Measurements from ENCODE around the gene KDM4C. TPM values are rescaled to one million over a fixed set of nuclear protein-coding genes. Genes with fewer than 3 reads are reported as not detected.
"Not testable (repeated sequence)": the region's sequence is repeated elsewhere in the genome, so short reads cannot be mapped to it uniquely, and the experiment has no call there.

The KDM4C gene
- total RNA-seq, 2 donors from 2014 or later: 11.0 to 11.9 TPM

DNA sequence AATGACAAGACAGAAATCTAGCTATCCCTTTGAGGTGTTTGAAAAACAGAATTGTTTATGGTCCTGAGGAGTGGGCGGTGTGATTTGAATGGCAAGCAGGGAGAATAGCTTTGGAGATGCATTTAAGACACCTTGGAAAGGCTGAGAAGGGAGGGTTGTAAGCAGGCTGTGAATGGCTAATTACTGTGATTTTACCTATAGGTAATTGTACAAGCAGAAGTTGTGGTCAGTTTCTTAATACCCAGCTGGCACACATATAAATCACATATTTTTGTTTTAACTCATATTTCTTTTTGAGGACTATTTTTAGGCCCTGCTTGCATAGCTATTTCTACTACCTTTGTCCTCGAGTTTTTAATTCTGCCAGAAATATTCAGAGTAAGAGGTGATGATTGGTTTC lies 248.6 kb downstream of the KDM4C start:
- Histone ChIP-seq H3K9me3 (peaks cover 0 to 4% of the 10 kb centered on the region in 2 donors), H3K4me1 (no peaks in the 10 kb centered on the region), H3K4me3 (no peak overlapping the region), H3K27ac (no peak overlapping the region), H3K27me3 (no peaks in the 10 kb centered on the region), H3K36me3 (peaks cover 25% of the 10 kb centered on the region)
- DNase-seq (ENCODE audit: low spot score): no peak
- TF ChIP-seq, protein P1, sequence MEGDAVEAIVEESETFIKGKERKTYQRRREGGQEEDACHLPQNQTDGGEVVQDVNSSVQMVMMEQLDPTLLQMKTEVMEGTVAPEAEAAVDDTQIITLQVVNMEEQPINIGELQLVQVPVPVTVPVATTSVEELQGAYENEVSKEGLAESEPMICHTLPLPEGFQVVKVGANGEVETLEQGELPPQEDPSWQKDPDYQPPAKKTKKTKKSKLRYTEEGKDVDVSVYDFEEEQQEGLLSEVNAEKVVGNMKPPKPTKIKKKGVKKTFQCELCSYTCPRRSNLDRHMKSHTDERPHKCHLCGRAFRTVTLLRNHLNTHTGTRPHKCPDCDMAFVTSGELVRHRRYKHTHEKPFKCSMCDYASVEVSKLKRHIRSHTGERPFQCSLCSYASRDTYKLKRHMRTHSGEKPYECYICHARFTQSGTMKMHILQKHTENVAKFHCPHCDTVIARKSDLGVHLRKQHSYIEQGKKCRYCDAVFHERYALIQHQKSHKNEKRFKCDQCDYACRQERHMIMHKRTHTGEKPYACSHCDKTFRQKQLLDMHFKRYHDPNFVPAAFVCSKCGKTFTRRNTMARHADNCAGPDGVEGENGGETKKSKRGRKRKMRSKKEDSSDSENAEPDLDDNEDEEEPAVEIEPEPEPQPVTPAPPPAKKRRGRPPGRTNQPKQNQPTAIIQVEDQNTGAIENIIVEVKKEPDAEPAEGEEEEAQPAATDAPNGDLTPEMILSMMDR (IDR thresholded peaks at IDR 0.05): no peak

DNA sequence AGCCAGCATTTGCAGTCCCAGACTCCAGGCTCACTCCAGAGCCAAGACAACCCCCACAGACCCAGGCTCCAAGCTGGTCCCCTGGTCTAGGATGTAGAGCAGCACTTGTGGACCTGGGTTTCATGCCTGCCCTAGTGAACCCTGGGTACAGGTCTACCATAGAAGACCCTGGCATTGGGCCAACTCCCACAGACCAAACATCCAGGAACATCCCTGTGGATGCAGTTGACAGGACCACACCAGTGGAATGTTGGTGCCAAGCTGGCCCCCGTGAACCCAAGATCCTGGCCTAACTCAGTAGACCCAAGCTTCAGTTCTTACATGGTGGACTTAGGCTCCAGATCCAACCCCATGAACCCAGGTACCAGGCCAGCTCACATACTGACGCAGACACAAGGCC lies 250.6 kb downstream of the KDM4C start:
- H3K27ac ChIP-seq: no peak overlapping the region
- H3K27me3 ChIP-seq: no peaks in the 10 kb centered on the region
- no peak overlapping the region for H3K4me3 ChIP-seq
- H3K4me1 ChIP-seq: no peaks in the 10 kb centered on the region
- H3K9me3 ChIP-seq: peaks cover 0 to 4% of the 10 kb centered on the region in 2 donors
- DNase-seq (ENCODE audit: low spot score): no peak
- TF ChIP-seq, protein P1 (IDR thresholded peaks at IDR 0.05): no peak
- H3K36me3 ChIP-seq: peaks cover 29% of the 10 kb centered on the region

DNA sequence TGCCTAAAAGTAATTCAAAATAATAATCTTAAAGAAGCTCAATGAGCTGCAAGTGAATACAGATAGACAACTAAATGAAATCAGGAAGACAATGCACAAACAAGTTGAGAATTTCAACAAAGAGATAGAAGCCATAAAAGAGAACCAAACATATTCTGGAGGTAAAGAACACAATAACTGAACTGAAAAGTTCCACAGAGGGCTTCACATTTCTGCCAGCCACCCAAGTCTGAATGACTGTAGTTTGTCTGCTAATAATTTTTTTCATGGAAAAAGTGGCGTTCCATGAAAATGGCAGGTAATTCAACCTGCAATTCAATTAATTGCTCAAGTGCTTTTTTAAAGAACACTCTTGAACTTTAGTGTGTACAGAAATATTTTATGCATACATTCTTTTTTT lies 251.3 kb downstream of the KDM4C start:
- no peaks in the 10 kb centered on the region for H3K4me1 ChIP-seq
- no peaks in the 10 kb centered on the region for H3K27me3 ChIP-seq
- peaks cover 0 to 4% of the 10 kb centered on the region in 2 donors for H3K9me3 ChIP-seq
- no peak overlapping the region for H3K4me3 ChIP-seq
- no peak for DNase-seq (ENCODE audit: low spot score)
- TF ChIP-seq, protein P1 (IDR thresholded peaks at IDR 0.05): no peak
- peaks cover 34% of the 10 kb centered on the region for H3K36me3 ChIP-seq
- no peak overlapping the region for H3K27ac ChIP-seq

DNA sequence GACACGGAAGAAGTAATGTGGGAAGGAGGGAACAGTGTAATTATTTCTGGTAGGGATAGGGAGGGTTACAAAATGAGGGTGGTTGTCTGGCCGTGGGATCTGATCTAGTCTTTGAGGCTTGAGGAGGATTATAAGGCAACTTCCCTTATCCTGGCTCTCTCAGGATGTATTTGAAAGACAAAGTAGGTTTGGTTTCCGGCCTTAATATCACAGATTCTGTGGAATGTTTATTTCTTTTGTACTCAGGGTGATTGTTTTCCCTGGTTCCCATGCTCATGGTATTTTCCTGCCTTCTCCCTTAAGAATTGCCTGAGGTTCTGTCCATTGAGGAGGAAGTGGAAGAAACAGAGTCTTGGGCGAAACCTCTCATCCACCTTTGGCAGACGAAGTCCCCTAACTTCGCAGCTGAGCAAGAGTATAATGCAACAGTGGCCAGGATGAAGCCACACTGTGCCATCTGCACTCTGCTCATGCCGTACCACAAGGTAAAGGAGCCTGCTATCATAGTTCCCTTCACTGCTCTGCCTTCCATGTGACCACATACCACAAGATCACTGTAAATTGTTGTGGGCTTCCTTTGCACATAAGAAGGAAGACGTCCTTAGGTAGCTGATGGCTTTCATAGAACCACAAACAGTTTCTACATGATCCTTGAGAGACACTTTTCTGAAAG lies 253.8 kb downstream of the KDM4C start:
- H3K27ac ChIP-seq: no peak overlapping the region
- no peaks in the 10 kb centered on the region for H3K27me3 ChIP-seq
- peaks cover 42% of the 10 kb centered on the region for H3K36me3 ChIP-seq
- H3K9me3 ChIP-seq: peaks cover 0 to 4% of the 10 kb centered on the region in 2 donors
- H3K4me1 ChIP-seq: no peaks in the 10 kb centered on the region
- H3K4me3 ChIP-seq: no peak overlapping the region
- no peak for DNase-seq (ENCODE audit: low spot score)
- TF ChIP-seq, protein P1 (IDR thresholded peaks at IDR 0.05): no peak

DNA sequence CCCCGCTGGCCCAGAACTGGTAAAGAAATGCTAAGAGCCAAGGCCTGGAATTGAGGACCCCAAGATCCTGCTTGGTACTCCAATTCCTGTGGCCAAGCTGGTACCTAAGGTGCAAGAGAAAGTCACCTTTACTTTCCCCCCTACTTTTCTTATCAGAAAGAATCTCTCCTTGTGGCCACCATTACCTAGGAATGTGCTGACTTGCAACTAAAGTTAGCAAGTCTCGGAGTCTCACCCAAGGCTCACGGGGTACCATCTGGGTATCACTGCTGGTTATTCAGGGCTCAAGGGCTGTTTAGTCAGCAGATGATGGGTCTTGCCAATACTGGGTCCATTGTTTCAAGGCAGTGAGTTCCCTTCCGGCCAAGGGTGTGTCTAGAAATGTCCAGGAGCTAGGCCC lies 270.2 kb downstream of the KDM4C start:
- H3K9me3 ChIP-seq: no peaks in the 10 kb centered on the region
- TF ChIP-seq, protein P1 (IDR thresholded peaks at IDR 0.05): no peak
- no peaks in the 10 kb centered on the region for H3K36me3 ChIP-seq
- H3K4me3 ChIP-seq: no peak overlapping the region
- DNase-seq (ENCODE audit: low spot score): no peak
- no peaks in the 10 kb centered on the region for H3K4me1 ChIP-seq
- no peak overlapping the region for H3K27ac ChIP-seq
- no peaks in the 10 kb centered on the region for H3K27me3 ChIP-seq

DNA sequence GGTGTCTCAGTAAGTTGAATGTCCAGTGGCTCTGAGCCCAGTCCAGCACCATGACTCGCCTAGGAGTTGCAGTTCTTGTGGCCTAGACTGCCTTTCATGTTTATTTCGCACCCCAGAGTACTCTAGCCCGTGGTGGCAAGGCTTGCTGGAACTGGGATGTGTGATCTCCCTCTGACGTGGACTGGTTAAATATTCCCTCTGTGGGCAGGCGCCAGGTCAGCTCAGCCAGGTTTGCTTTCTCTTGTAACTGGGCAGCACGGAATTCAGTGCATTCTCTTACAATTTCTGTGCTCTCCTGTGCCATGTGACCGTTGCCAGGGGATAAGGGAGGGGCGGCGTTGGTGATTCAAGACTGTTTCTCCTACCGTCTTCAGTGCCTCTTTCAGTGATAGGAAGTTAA lies 270.8 kb downstream of the KDM4C start:
- no peak for DNase-seq (ENCODE audit: low spot score)
- Histone ChIP-seq H3K27ac (no peak overlapping the region), H3K36me3 (no peaks in the 10 kb centered on the region), H3K4me1 (peaks cover 0 to 5% of the 10 kb centered on the region in 2 donors), H3K9me3 (no peaks in the 10 kb centered on the region), H3K27me3 (no peaks in the 10 kb centered on the region), H3K4me3 (no peak overlapping the region)
- TF ChIP-seq, protein P1 (IDR thresholded peaks at IDR 0.05): no peak

DNA sequence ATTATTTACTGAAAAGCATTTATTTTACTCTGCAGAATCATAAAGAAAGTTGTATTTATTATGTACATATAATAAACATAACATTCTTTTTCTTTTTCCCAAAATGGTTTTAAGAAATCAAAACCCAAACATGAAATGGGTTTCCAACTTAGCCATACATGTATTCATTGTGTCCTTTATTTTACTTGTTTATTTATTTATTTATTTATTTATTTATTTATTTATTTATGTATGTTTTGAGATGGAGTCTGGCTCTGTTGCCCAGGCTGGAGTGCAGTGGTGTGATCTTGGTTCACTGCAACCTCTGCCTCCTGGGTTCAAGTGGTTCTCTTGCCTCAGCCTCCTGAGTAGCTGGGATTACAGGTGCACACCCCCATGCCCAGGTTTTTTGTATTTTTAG lies 273.2 kb downstream of the KDM4C start:
- H3K4me3 ChIP-seq; H3K36me3 ChIP-seq; H3K9me3 ChIP-seq; H3K4me1 ChIP-seq; H3K27ac ChIP-seq; DNase-seq (ENCODE audit: low spot score); H3K27me3 ChIP-seq: not testable (repeated sequence)
